ENCODE results near the gene GPATCH2L. TPM values are rescaled to one million over a fixed set of nuclear protein-coding genes. Genes with fewer than 3 reads are reported as not detected.
A peak's percentile ranks its signal among the peaks of the same experiment; 100 is the strongest.

Gene GPATCH2L
- total and polyA plus RNA-seq, 2 of the 13 experiments (the other 11 are each of a cell fraction or from before 2014, with no cell fraction given): 14.4 to 29.0 TPM

DNA sequence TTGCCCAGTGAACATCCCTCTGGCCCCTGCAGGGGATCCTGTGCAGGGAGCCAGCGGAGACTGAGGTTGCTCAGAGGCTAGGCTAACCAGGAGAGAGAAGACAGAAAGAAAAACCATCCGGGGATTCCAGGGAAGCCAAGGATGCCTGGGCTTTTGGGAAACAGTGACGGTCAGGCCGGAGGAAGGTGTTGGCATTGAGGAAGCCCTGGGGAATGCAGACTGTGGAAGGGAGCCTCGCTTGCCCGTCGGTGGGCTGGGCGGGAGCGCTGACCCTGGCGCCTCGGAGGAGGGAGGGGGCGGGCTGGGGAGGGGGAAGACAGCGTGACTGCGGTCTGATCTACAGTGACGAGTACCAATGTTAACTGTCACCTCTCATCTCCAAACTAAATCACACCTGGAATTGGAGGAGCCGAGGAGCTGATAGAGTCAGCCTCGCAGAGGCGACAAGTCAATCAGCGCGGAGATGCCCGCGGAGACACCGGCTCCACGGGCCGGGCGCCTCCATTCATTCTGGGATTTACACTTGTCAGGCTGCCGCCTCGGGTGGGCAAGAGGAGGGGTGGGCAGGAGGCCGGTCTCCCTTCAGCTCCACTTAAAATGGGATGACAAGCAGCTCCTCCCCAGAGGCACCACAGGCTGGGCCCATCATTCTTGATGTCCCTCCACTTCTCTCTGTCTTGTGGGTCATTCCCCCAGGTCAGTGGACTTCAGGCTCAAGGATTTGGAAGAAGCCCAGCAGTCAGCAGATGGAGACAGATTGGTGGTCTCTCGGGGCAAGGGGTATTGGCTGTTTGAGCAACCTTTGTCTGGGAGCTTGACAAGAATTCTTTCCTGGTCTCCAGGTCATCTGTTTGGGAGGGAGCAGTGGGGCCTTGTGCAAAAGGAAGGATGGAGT is 20.4 kb upstream of the GPATCH2L start (continued):
- TF ChIP-seq, protein P1, sequence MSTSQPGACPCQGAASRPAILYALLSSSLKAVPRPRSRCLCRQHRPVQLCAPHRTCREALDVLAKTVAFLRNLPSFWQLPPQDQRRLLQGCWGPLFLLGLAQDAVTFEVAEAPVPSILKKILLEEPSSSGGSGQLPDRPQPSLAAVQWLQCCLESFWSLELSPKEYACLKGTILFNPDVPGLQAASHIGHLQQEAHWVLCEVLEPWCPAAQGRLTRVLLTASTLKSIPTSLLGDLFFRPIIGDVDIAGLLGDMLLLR (CRISPR knock-in tag; IDR thresholded peaks at IDR 0.05): no peak

DNA sequence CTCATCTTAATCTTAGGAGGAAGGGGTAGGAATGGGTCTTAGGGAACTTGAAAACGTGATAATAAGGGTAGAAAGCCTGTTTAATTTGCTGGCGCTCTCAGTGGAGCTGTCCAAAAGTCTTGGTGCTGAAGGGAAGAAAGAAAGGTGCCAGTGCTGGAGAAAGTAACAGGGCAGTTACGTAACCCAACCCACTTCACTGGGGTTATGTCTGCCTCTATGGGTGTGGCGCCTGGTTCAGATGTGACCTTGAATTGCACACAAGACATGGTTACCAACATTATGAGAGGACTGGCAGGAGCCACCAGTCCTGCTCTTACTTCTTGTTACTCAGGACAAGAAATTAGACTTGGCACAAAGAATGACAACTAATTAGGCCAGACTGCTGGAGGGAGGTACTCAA is 18.6 kb upstream of the GPATCH2L start:
- DNase-seq (ENCODE audit: low spot score): peak; percentile 13
- FAIRE-seq: no peak
- Histone ChIP-seq H3K36me3 (replicated peaks in 1 of 2; ENCODE audit: control insufficient read depth in 1 of 2, insufficient read depth in 2 of 2, low read length in 2 of 2) (no peaks in the 10 kb centered on the region), H3K27me3 (ENCODE audit: control insufficient read depth in 1 of 2, insufficient read depth in 2 of 2, low read length in 2 of 2) (peaks cover 3 to 34% of the 10 kb centered on the region in 2 experiments; a peak in 4 of 5 replicates), H4K20me1 (ENCODE audit: insufficient read depth, low read length) (no peaks in the 10 kb centered on the region), H3K4me3 (replicated peaks in 1 of 3; ENCODE audit: insufficient read depth in 1 of 3, low read depth in 2 of 3, low read length in 3 of 3) (no peak overlapping the region), H3K27ac (ENCODE audit: extremely low read length, insufficient read depth, low read length) (no peak overlapping the region), H3K4me1 (ENCODE audit: insufficient read depth, low read length) (no peaks in the 10 kb centered on the region), H2AFZ (ENCODE audit: low read length) (no peak overlapping the region), H3K79me2 (ENCODE audit: insufficient read depth, low read length) (no peaks in the 10 kb centered on the region), H3K9me3 (ENCODE audit: low read length) (no peaks in the 10 kb centered on the region), H3K9ac (ENCODE audit: insufficient read depth, low read depth, low read length) (no peak overlapping the region), H3K4me2 (ENCODE audit: low read depth, low read length) (no peak overlapping the region)
- in situ Hi-C loops (cut with HindIII; ENCODE audit: extremely low pct_ligation_motif_present, low pct_unique_long_range_greater_than_20kb): no loop called here
- POLR2A ChIA-PET: no interaction called here
- CTCF ChIA-PET (ENCODE audit: low intra/inter-chr PET ratio, low total read pairs): no interaction called here
- no peak for ATAC-seq
- BruUV-seq (replicated peaks): no TSS peak
- intact Hi-C loops (cut with micrococcal nuclease; ENCODE audit: unreplicated experiment): no loop called here
- 20% methylated on average over 4 of the region's 4 CpGs for WGBS (ENCODE audit: low lambda C conversion rate)
- TF ChIP-seq, protein P2, sequence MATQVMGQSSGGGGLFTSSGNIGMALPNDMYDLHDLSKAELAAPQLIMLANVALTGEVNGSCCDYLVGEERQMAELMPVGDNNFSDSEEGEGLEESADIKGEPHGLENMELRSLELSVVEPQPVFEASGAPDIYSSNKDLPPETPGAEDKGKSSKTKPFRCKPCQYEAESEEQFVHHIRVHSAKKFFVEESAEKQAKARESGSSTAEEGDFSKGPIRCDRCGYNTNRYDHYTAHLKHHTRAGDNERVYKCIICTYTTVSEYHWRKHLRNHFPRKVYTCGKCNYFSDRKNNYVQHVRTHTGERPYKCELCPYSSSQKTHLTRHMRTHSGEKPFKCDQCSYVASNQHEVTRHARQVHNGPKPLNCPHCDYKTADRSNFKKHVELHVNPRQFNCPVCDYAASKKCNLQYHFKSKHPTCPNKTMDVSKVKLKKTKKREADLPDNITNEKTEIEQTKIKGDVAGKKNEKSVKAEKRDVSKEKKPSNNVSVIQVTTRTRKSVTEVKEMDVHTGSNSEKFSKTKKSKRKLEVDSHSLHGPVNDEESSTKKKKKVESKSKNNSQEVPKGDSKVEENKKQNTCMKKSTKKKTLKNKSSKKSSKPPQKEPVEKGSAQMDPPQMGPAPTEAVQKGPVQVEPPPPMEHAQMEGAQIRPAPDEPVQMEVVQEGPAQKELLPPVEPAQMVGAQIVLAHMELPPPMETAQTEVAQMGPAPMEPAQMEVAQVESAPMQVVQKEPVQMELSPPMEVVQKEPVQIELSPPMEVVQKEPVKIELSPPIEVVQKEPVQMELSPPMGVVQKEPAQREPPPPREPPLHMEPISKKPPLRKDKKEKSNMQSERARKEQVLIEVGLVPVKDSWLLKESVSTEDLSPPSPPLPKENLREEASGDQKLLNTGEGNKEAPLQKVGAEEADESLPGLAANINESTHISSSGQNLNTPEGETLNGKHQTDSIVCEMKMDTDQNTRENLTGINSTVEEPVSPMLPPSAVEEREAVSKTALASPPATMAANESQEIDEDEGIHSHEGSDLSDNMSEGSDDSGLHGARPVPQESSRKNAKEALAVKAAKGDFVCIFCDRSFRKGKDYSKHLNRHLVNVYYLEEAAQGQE (IDR thresholded peaks at IDR 0.05; ENCODE audit: borderline replicate concordance in 1 of 2, low read depth in 1 of 2, low read length in 2 of 2): peak; percentile 63 to 96
- TF ChIP-seq KMT2B (CRISPR knock-in tag; IDR thresholded peaks at IDR 0.05): peak; percentile 40; the same call in 1 of the 2 replicates
- no peak for TF ChIP-seq ZNF501 (CRISPR knock-in tag; IDR thresholded peaks at IDR 0.05)
- peak; percentile 62; the same call in 1 of the 2 replicates for TF ChIP-seq ZNF232 (CRISPR knock-in tag; IDR thresholded peaks at IDR 0.05; ENCODE audit: borderline replicate concordance)
- TF ChIP-seq, protein P3, sequence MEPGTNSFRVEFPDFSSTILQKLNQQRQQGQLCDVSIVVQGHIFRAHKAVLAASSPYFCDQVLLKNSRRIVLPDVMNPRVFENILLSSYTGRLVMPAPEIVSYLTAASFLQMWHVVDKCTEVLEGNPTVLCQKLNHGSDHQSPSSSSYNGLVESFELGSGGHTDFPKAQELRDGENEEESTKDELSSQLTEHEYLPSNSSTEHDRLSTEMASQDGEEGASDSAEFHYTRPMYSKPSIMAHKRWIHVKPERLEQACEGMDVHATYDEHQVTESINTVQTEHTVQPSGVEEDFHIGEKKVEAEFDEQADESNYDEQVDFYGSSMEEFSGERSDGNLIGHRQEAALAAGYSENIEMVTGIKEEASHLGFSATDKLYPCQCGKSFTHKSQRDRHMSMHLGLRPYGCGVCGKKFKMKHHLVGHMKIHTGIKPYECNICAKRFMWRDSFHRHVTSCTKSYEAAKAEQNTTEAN (CRISPR knock-in tag; conservative IDR thresholded peaks at IDR 0.05): peak; percentile 58; the same call in 1 of the 2 replicates
- TF ChIP-seq, protein P4, sequence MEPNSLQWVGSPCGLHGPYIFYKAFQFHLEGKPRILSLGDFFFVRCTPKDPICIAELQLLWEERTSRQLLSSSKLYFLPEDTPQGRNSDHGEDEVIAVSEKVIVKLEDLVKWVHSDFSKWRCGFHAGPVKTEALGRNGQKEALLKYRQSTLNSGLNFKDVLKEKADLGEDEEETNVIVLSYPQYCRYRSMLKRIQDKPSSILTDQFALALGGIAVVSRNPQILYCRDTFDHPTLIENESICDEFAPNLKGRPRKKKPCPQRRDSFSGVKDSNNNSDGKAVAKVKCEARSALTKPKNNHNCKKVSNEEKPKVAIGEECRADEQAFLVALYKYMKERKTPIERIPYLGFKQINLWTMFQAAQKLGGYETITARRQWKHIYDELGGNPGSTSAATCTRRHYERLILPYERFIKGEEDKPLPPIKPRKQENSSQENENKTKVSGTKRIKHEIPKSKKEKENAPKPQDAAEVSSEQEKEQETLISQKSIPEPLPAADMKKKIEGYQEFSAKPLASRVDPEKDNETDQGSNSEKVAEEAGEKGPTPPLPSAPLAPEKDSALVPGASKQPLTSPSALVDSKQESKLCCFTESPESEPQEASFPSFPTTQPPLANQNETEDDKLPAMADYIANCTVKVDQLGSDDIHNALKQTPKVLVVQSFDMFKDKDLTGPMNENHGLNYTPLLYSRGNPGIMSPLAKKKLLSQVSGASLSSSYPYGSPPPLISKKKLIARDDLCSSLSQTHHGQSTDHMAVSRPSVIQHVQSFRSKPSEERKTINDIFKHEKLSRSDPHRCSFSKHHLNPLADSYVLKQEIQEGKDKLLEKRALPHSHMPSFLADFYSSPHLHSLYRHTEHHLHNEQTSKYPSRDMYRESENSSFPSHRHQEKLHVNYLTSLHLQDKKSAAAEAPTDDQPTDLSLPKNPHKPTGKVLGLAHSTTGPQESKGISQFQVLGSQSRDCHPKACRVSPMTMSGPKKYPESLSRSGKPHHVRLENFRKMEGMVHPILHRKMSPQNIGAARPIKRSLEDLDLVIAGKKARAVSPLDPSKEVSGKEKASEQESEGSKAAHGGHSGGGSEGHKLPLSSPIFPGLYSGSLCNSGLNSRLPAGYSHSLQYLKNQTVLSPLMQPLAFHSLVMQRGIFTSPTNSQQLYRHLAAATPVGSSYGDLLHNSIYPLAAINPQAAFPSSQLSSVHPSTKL (CRISPR knock-in tag; IDR thresholded peaks at IDR 0.05): peak; percentile 20; the same call in 1 of the 2 replicates
- TF ChIP-seq THAP11 (CRISPR knock-in tag; IDR thresholded peaks at IDR 0.05): 0 out of 2 replicates have a peak, but pooled peaks have one; percentile 27
- TF ChIP-seq RARA (CRISPR knock-in tag; IDR thresholded peaks at IDR 0.05): 0 out of 2 replicates have a peak, but pooled peaks have one; percentile 23
- TF ChIP-seq, protein P5, sequence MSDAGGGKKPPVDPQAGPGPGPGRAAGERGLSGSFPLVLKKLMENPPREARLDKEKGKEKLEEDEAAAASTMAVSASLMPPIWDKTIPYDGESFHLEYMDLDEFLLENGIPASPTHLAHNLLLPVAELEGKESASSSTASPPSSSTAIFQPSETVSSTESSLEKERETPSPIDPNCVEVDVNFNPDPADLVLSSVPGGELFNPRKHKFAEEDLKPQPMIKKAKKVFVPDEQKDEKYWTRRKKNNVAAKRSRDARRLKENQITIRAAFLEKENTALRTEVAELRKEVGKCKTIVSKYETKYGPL (CRISPR knock-in tag; IDR thresholded peaks at IDR 0.05): peak; percentile 83; the same call in 1 of the 2 replicates
